PFSK-1 (cell line): ENCODE results near the gene KCNK3.

Experiments
- FOXP2 ChIP-seq: optimal IDR thresholded peaks from 2 replicates; pipeline ENCODE3; 2011; ENCODE audit warnings: borderline replicate concordance, control low read depth, inconsistent platforms; ENCODE audit not compliant: insufficient read depth; ENCODE audit errors: extremely low read length, extremely low read depth
- POLR2AphosphoS5 ChIP-seq: IDR thresholded peaks from 2 replicates; pipeline ENCODE4 v1.6.1; 2012; ENCODE audit warnings: low read depth, mild to moderate bottlenecking, control low read depth, low read length, moderate library complexity
- SIN3A ChIP-seq: IDR thresholded peaks from 2 replicates; pipeline ENCODE4 v1.6.1; 2012; ENCODE audit warnings: mild to moderate bottlenecking, low read length, moderate library complexity, borderline replicate concordance; ENCODE audit not compliant: insufficient read depth
- TAF1 ChIP-seq: IDR thresholded peaks from 2 replicates; pipeline ENCODE4 v1.6.1; 2012; ENCODE audit warnings: low read length, control low read depth, borderline replicate concordance; ENCODE audit not compliant: insufficient read depth
- TF ChIP-seq, protein P1 (sequence below), 2 experiments: IDR thresholded peaks; 2 replicates each; pipeline versions ENCODE4 v1.6.1 to v1.8.0; 2011 to 2012; ENCODE audit warnings: low read depth in 2 of 2, low read length in 2 of 2, control low read depth in 1 of 2, inconsistent platforms in 1 of 2, mild to moderate bottlenecking in 1 of 2, moderate library complexity in 1 of 2; ENCODE audit not compliant: insufficient read depth in 1 of 2

Gene KCNK3

DNA sequence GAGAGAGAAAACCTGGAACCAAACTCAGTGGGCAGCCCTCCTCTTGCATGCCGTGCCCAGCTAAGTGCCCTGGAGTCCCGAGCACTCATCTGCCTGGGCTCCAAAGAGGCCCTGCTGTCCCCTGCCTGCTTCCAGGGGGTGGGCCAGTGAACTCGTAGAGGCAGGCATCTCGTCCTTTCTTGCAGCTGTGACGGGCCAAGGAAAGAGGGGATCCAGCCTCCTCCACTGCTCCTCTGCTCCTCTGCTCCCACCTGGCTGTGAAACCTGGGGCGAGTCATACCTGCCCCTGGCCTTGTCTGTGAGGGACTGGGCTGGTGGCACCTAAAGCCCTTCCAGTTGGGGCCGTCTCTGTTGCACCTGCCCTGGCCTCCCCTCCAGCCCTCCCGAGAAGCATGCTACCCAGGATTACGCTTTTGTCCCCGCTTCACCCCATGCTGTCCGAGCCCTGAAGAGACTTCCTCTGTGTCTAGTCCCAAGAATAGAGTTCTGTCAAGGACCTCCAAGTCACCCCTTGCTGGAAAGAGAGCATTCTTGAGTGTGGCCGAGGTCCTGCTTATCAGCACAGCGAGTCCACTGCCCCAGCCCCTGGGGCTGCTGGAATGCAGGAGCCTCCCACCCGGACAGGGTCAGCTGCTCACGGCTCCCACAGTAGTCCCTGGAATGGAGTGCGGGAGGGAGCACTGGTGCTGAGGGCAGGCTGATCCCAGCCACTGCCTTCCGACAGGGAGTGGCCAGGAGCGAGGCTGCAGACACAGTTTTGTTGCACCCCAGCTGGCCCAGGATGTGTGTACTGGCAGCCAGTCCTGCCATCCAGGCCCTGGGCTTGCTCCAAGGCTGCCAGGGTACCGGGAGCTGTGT, 14.3 kb downstream of the KCNK3 start:
- TF ChIP-seq, protein P1, sequence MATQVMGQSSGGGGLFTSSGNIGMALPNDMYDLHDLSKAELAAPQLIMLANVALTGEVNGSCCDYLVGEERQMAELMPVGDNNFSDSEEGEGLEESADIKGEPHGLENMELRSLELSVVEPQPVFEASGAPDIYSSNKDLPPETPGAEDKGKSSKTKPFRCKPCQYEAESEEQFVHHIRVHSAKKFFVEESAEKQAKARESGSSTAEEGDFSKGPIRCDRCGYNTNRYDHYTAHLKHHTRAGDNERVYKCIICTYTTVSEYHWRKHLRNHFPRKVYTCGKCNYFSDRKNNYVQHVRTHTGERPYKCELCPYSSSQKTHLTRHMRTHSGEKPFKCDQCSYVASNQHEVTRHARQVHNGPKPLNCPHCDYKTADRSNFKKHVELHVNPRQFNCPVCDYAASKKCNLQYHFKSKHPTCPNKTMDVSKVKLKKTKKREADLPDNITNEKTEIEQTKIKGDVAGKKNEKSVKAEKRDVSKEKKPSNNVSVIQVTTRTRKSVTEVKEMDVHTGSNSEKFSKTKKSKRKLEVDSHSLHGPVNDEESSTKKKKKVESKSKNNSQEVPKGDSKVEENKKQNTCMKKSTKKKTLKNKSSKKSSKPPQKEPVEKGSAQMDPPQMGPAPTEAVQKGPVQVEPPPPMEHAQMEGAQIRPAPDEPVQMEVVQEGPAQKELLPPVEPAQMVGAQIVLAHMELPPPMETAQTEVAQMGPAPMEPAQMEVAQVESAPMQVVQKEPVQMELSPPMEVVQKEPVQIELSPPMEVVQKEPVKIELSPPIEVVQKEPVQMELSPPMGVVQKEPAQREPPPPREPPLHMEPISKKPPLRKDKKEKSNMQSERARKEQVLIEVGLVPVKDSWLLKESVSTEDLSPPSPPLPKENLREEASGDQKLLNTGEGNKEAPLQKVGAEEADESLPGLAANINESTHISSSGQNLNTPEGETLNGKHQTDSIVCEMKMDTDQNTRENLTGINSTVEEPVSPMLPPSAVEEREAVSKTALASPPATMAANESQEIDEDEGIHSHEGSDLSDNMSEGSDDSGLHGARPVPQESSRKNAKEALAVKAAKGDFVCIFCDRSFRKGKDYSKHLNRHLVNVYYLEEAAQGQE (IDR thresholded peaks at IDR 0.05; ENCODE audit: insufficient read depth in 1 of 2, low read depth in 2 of 2, low read length in 2 of 2): no peak
- TF ChIP-seq SIN3A: no peak

DNA sequence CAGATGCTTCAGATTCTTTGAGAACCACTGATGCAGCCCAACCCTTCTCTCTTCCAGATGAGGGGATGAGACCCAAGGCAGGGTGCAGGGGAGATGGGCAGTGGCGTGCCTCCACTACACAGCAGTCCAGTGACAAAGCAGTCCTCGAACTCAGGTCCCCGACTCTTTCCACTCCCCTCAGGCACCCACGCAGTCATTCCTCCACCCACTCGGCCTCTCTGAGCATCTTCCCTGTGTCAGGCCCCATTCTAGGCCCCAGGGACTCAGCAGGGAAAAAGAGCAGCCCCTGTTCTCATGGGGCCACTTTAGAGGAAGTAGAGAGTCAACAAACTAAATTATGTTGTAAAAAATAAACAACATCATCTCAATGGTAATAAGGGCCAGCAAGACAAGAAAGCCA, 15.2 kb downstream of the KCNK3 start:
- TF ChIP-seq POLR2AphosphoS5 (no peak), FOXP2 (no peak), TAF1 (no peak), SIN3A (no peak)

DNA sequence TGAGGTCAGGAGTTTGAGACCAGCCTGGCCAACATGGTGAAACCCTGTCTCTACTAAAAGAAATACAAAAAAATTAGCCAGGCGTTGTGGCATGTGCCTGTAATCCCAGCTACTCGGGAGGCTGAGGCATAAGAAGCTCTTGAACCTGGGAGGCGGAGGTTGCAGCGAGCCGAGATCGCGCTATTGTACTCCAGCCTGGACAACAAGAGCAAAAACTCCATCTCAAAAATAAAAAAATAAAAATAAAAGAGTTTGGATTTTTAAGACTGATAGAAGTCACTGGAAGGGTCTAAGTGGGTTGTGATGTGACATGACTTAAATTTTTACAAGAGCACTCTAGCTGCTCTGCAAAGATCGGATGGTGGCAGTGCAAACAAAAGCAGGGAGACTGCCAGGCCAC, 15.9 kb downstream of the KCNK3 start:
- no peak for TF ChIP-seq FOXP2
- TF ChIP-seq, protein P1 (IDR thresholded peaks at IDR 0.05; ENCODE audit: insufficient read depth in 1 of 2, low read depth in 2 of 2, low read length in 2 of 2): no peak
- TF ChIP-seq POLR2AphosphoS5: no peak
- TF ChIP-seq SIN3A: no peak
- no peak for TF ChIP-seq TAF1

DNA sequence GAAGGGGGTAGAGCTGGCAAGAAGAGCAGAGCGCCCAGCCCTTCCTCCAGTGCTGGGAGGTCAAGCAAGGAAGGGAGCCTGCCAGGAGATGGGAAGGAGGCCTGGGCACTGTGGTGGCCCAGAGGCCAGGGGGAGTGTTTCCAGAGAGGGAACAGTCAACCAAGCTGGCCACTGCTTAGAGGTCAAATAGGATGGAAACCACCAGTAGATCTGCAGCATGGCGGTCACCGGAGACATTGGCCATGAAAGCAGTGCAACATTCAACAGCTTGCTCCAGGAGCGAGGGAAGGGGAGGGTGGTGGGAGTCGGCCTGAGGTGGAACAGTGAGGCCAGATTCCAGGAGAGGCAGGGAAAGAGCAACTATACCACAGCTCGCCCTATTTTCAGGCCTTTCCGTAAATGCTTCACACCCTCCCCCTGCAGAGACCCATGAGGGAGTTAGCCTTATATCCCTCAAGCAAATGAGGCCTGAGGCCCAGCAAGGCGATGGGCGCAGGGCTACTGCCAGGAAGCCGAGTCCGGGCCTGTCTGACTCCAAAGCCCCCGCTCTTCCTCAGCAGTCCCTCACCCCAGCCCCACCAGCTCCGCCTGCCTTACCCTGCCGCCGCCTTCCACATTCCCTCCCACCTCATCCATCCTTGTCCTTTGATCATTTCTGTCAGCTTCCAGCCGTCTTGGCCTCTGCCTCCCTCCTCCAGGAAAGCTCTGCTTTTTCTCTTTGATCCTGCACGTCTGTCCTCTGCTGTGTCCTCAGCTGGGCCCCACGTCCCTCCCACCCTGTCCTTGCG, 17.0 kb downstream of the KCNK3 start:
- TF ChIP-seq POLR2AphosphoS5: no peak
- no peak for TF ChIP-seq FOXP2
- TF ChIP-seq, protein P1 (IDR thresholded peaks at IDR 0.05; ENCODE audit: insufficient read depth in 1 of 2, low read depth in 2 of 2, low read length in 2 of 2): no peak
- TF ChIP-seq SIN3A: no peak
- no peak for TF ChIP-seq TAF1

DNA sequence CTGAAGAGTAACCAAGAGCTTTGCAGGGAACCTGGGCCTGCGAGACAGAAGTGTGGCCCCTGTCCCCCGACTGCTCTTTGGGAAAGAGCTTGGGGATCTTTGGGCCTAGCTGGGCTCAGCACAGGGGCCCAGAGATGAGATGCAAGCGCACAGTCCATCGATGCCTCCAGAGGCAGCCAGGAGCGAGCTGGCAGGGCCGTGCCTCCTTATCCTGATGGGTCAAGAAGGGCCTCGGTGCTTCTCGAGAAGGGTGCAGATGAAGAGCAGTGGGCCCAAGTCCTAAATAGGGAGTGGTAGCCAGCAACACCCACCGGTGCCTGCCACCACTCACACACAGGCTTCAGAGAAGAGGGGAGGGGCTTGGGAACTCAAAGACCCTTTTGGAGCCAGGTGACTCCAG, 17.6 kb downstream of the KCNK3 start:
- TF ChIP-seq, protein P1 (IDR thresholded peaks at IDR 0.05; ENCODE audit: insufficient read depth in 1 of 2, low read depth in 2 of 2, low read length in 2 of 2): no peak
- no peak for TF ChIP-seq TAF1
- TF ChIP-seq POLR2AphosphoS5: no peak
- no peak for TF ChIP-seq FOXP2
- TF ChIP-seq SIN3A: no peak
